Body of pancreas (tissue), 4 donors: ENCODE results near the gene DNAJC18. TPM values are rescaled to one million over a fixed set of nuclear protein-coding genes. Genes with fewer than 3 reads are reported as not detected.

Experiments
- ATAC-seq: fragments of 150-250 bp; one replicate; pipeline ENCODE4 v1.9.1; 2016
- DNase-seq, 4 donors: peaks; one replicate each; pipeline ENCODE4 v3.0.0-alpha.2; 2019
- H3K27ac ChIP-seq, 4 donors: fragments of 200-600 bp; sonication (generic); 1 replicate in 3 of 4; 2 replicates in 1 of 4; pipeline versions ENCODE4 v1.5.1 to v1.6.1; 2016 to 2019; ENCODE audit warnings: mild to moderate bottlenecking in 1 of 4, mixed read lengths in 1 of 4, moderate library complexity in 1 of 4
- H3K27me3 ChIP-seq, 2 donors: fragments of 200-600 bp; sonication (generic); one replicate each; pipeline ENCODE4 v1.6.0; 2016; ENCODE audit warnings: mild to moderate bottlenecking in 1 of 2
- H3K36me3 ChIP-seq, 2 donors: fragments of 200-600 bp; sonication (generic); replicated peaks in 1 of 2; 2 replicates each; pipeline ENCODE4 v1.5.1; 2016; ENCODE audit warnings: low read depth in 2 of 2; ENCODE audit not compliant: insufficient read depth in 1 of 2
- H3K4me1 ChIP-seq: fragments of 200-600 bp; sonication (generic); one replicate; pipeline ENCODE4 v1.6.0; 2016
- H3K4me3 ChIP-seq, 2 donors: fragments of 200-600 bp; sonication (generic); 1 replicate in 1 of 2; 2 replicates in 1 of 2; pipeline ENCODE4 v1.5.1; 2016 to 2019
- H3K9me3 ChIP-seq, 3 donors: fragments of 200-600 bp; sonication (generic); 1 replicate in 2 of 3; 2 replicates in 1 of 3; pipeline ENCODE4 v1.5.1; 2016
- CTCF ChIP-seq, 7 experiments: fragments of 450-650 bp in 4 of 7; fragments of 200-600 bp in 3 of 7; sonication (generic) in 3 of 7; IDR thresholded peaks; one replicate each; pipeline ENCODE4 v1.5.1; 2016 to 2019; ENCODE audit warnings: antibody characterized with exemption in 7 of 7
- POLR2A ChIP-seq, 3 donors: fragments of 450-650 bp; IDR thresholded peaks; one replicate each; pipeline ENCODE4 v1.6.1; 2016; ENCODE audit warnings: antibody characterized with exemption in 3 of 3, mild to moderate bottlenecking in 2 of 3
- WGBS, 2 donors: methylation state at CpG; one replicate each; pipeline ENCODE4 v1.1.5; 2017; 5-methylcytosine and 5-hydroxymethylcytosine counted together
- intact Hi-C: fragments of 100-400 bp; cut with DNase I; formaldehyde crosslinking; loops from one replicate; pipeline ENCODE4 v1.15.1; 2023
- total RNA-seq, 2 donors: library from RNA; depleted of rRNA; stranded (reverse); fragments of >200 nt; gene quantifications; one replicate each; pipeline ENCODE4 v1.1.0, GENCODE V29; 2016

DNAJC18 gene
- total RNA-seq, 2 donors from 2014 or later, result 1.6 to 3.0 TPM

GRCh38 chr5:139382807-139383206 is 56.5 kb downstream of the DNAJC18 start:
- Histone ChIP-seq H3K4me1 (peaks cover 30% of the 10 kb centered on the region), H3K36me3 (no peaks in the 10 kb centered on the region), H3K4me3 (no peak overlapping the region), H3K27me3 (no peaks in the 10 kb centered on the region), H3K27ac (peak overlapping the region in 3 of 4 donors; percentile 42 to 69 (median 58)), H3K9me3 (no peaks in the 10 kb centered on the region)
- WGBS, 2 donors, result 50 to 80% methylated on average over 1 to 3 of the region's 3 CpGs
- ATAC-seq, result no peak
- no peak for TF ChIP-seq CTCF (IDR thresholded peaks at IDR 0.05)
- TF ChIP-seq POLR2A (IDR thresholded peaks at IDR 0.05), result no peak
- DNase-seq, result no peak
- intact Hi-C loops, result no loop called here

GRCh38 chr5:139381837-139382761 is 57.2 kb downstream of the DNAJC18 start:
- no peaks in the 10 kb centered on the region for H3K36me3 ChIP-seq
- intact Hi-C loops, result no loop called here
- no peak overlapping the region for H3K4me3 ChIP-seq
- H3K9me3 ChIP-seq, result no peaks in the 10 kb centered on the region
- H3K27ac ChIP-seq, result peak overlapping the region in 3 of 4 donors; percentile 42 to 69 (median 58)
- DNase-seq (no peak), ATAC-seq (no peak)
- no peak for TF ChIP-seq POLR2A (IDR thresholded peaks at IDR 0.05)
- TF ChIP-seq CTCF (IDR thresholded peaks at IDR 0.05), result no peak
- WGBS, 2 donors, result 79 to 85% methylated on average over 20 to 28 of the region's 28 CpGs
- H3K27me3 ChIP-seq, result no peaks in the 10 kb centered on the region
- H3K4me1 ChIP-seq, result peaks cover 28% of the 10 kb centered on the region

- no peak for TF ChIP-seq POLR2A (IDR thresholded peaks at IDR 0.05)
- TF ChIP-seq CTCF (IDR thresholded peaks at IDR 0.05), result no peak
- H3K4me1 ChIP-seq, result peaks cover 25% of the 10 kb centered on the region
- WGBS, 2 donors, result 78 to 80% methylated on average over 11 to 15 of the region's 15 CpGs
- H3K27me3 ChIP-seq, result no peaks in the 10 kb centered on the region
- H3K27ac ChIP-seq, result no peak overlapping the region
- ATAC-seq (no peak), DNase-seq (no peak)
- H3K4me3 ChIP-seq, result no peak overlapping the region
- H3K9me3 ChIP-seq, result no peaks in the 10 kb centered on the region
- H3K36me3 ChIP-seq, result no peaks in the 10 kb centered on the region
- intact Hi-C loops, result no loop called here
These were observed 59.5 kb downstream of the DNAJC18 start for GRCh38 chr5:139379626-139380449.

- Histone ChIP-seq H3K4me1 (peaks cover 18% of the 10 kb centered on the region), H3K27me3 (no peaks in the 10 kb centered on the region), H3K27ac (no peak overlapping the region), H3K4me3 (no peak overlapping the region), H3K36me3 (no peaks in the 10 kb centered on the region), H3K9me3 (no peaks in the 10 kb centered on the region)
- intact Hi-C loops, result no loop called here
- no peak for TF ChIP-seq CTCF (IDR thresholded peaks at IDR 0.05)
- TF ChIP-seq POLR2A (IDR thresholded peaks at IDR 0.05), result no peak
- no peak for DNase-seq
- no peak for ATAC-seq
- WGBS, 2 donors, result 76 to 84% methylated on average over 11 to 13 of the region's 13 CpGs
These were observed 60.4 kb downstream of the DNAJC18 start for GRCh38 chr5:139378941-139379361.
